K562 (cell line): ENCODE data around the gene CRB2. TPM values are rescaled to one million over a fixed set of nuclear protein-coding genes. Genes with fewer than 3 reads are reported as not detected.

Experiments used
- ATAC-seq: fragments of 200-7000 bp; cut with Tn5 transposase; 3 replicates; pipeline ENCODE4 v1.9.1; 2020; ENCODE audit warnings: moderate library complexity
- BruUV-seq: library from RNA; stranded (reverse); fragments of 400-500 nt; replicated peaks from 2 replicates; lab custom pipeline; 2021; lab: Mats Ljungman, UMichigan
- CTCF ChIA-PET: fragments of 300-600 bp; formaldehyde crosslinking; extraction: SDS; loops from one replicate; lab custom pipeline; 2021; ENCODE audit warnings: low intra/inter-chr PET ratio; lab: Yijun Ruan, JAX
- POLR2A ChIA-PET: fragments of 300-600, 350-650 bp; sonication (Branson Sonifier 250); formaldehyde crosslinking; extraction: SDS; loops from one replicate; lab custom pipeline; 2021; ENCODE audit warnings: antibody characterized with exemption, inconsistent platforms; lab: Yijun Ruan, JAX
- DNase-seq, 4 experiments: peaks; one replicate each; pipeline versions ENCODE4 v3.0.0 to v3.0.0-alpha.2; 2011 to 2018; ENCODE audit warnings: low spot score in 3 of 4, mixed read lengths in 3 of 4; ENCODE audit errors: extremely low read depth in 1 of 4
- FAIRE-seq: peaks from 2 replicates; lab custom pipeline; 2011; peaks lifted over from hg19 to GRCh38; lab: Jason Lieb, UNC
- H2AFZ ChIP-seq: 2 replicates; pipeline ENCODE4 v1.6.0; 2011; ENCODE audit warnings: low read depth, low read length, control low read depth, inconsistent platforms
- H3K27ac ChIP-seq: fragments of 200-600 bp; 3 replicates; pipeline ENCODE4 v1.8.0; 2011; ENCODE audit warnings: low read depth, mild to moderate bottlenecking, control low read depth, inconsistent platforms, low read length, moderate library complexity, mixed read lengths; ENCODE audit errors: extremely low read depth
- H3K27me3 ChIP-seq, 2 experiments: fragments of 300-600 bp in 1 of 2; 2 replicates in 1 of 2; 3 replicates in 1 of 2; pipeline versions ENCODE4 v1.6.0 to v1.8.0; 2011; ENCODE audit warnings: inconsistent platforms in 2 of 2, low read length in 2 of 2, mild to moderate bottlenecking in 1 of 2, mixed read lengths in 1 of 2, moderate library complexity in 1 of 2; ENCODE audit not compliant: control insufficient read depth in 2 of 2, insufficient read depth in 2 of 2
- H3K36me3 ChIP-seq: fragments of 300-600 bp; 3 replicates; pipeline ENCODE4 v1.8.0; 2011; ENCODE audit warnings: mild to moderate bottlenecking, low read length, inconsistent platforms; ENCODE audit not compliant: control insufficient read depth, insufficient read depth
- H3K4me1 ChIP-seq, 2 experiments: fragments of 200-600 bp in 1 of 2; replicated peaks in 1 of 2; 2 replicates in 1 of 2; 3 replicates in 1 of 2; pipeline versions ENCODE4 v1.5.1 to v1.8.0; 2011; ENCODE audit warnings: inconsistent platforms in 2 of 2, low read length in 2 of 2, mild to moderate bottlenecking in 1 of 2, mixed read lengths in 1 of 2, moderate library complexity in 1 of 2; ENCODE audit not compliant: control insufficient read depth in 2 of 2, insufficient read depth in 2 of 2
- H3K4me2 ChIP-seq: 2 replicates; pipeline ENCODE4 v1.6.1; 2011; ENCODE audit warnings: low read length, control low read depth, inconsistent platforms, mixed read lengths; ENCODE audit not compliant: insufficient read depth
- H3K4me3 ChIP-seq: fragments of 200-600 bp; sonication (generic), shearing (Covaris generic); 2 replicates; pipeline ENCODE4 v1.5.1; 2016; ENCODE audit warnings: control low read depth, inconsistent platforms
- H3K79me2 ChIP-seq: fragments of 200-600 bp; 3 replicates; pipeline ENCODE4 v1.8.0; 2011; ENCODE audit warnings: low read length, inconsistent platforms; ENCODE audit not compliant: control insufficient read depth, insufficient read depth
- H3K9ac ChIP-seq, 2 experiments: 2 replicates each; pipeline versions ENCODE4 v1.6.0 to v1.6.1; 2011; ENCODE audit warnings: low read depth in 2 of 2, low read length in 2 of 2, control low read depth in 1 of 2, inconsistent platforms in 1 of 2, mild to moderate bottlenecking in 1 of 2, mixed read lengths in 1 of 2; ENCODE audit not compliant: insufficient read depth in 1 of 2
- H3K9me1 ChIP-seq: one replicate; pipeline ENCODE4 v1.6.0; 2011; ENCODE audit warnings: inconsistent platforms, mild to moderate bottlenecking, low read length, moderate library complexity; ENCODE audit not compliant: control insufficient read depth, insufficient read depth
- H3K9me3 ChIP-seq: replicated peaks from 2 replicates; pipeline ENCODE4 v1.5.1; 2011; ENCODE audit warnings: low read depth, low read length, inconsistent platforms; ENCODE audit not compliant: control insufficient read depth, insufficient read depth
- H4K20me1 ChIP-seq: replicated peaks from 2 replicates; pipeline ENCODE4 v1.6.1; 2011; ENCODE audit warnings: low read length, inconsistent platforms, mixed read lengths; ENCODE audit not compliant: control insufficient read depth, insufficient read depth
- ZNF121 ChIP-seq: sonication (generic); formaldehyde crosslinking; conservative IDR thresholded peaks from 2 replicates; pipeline ENCODE4 v1.8.0; 2022; ENCODE audit warnings: missing genetic modification reagents
- WGBS: fragments of 100-300 bp; shearing (Covaris generic); methylation state at CpG from one replicate; pipeline ENCODE4 v1.1.6; 2016; ENCODE audit warnings: low coverage, mixed read lengths; ENCODE audit not compliant: insufficient coverage; ENCODE audit errors: missing lambda C conversion rate; 5-methylcytosine and 5-hydroxymethylcytosine counted together
- in situ Hi-C: fragments of 300-500 bp; cut with MboI; formaldehyde crosslinking; loops from 4 replicates; pipeline ENCODE4 v1.15.0; 2018; ENCODE audit warnings: inconsistent platforms, mixed read lengths
- intact Hi-C: fragments of 100-400 bp; cut with micrococcal nuclease; formaldehyde crosslinking; loops from 2 replicates; pipeline ENCODE4 v1.14.2; 2022
- polyA plus RNA-seq, 8 experiments: library from polyadenylated mRNA; depleted of rRNA in 4 of 8; stranded (reverse) in 5 of 8; unstranded in 3 of 8; fragments of >200 nt; fragmentation: Nextera tagmentation in 2 of 8; fragmentation: Illumina TruSeq in 1 of 8; extraction: Ambion mirVana in 2 of 8; extraction: Trizol in 1 of 8; gene quantifications; 2 replicates each; pipeline versions ENCODE4 v1.2.1 to v1.2.3, GENCODE V29; 2011 to 2014; ENCODE audit warnings: inconsistent platforms in 1 of 8, missing spikeins in 1 of 8
- total RNA-seq, 7 experiments: library from RNA; depleted of rRNA in 6 of 7; stranded (reverse); fragments of >200 nt in 6 of 7; fragmentation: Illumina TruSeq in 2 of 7; extraction: Trizol in 2 of 7; gene quantifications; 2 replicates each; pipeline versions ENCODE4 v1.2.1 to v1.2.3, GENCODE V29; 2011 to 2021; ENCODE audit warnings: low replicate concordance in 1 of 7
- TF ChIP-seq, protein P1 (sequence below): fragments of 250-450 bp; sonication (Bioruptor Pico); IDR thresholded peaks from 2 replicates; pipeline ENCODE4 v1.5.0; 2022; ENCODE audit warnings: mild to moderate bottlenecking

The CRB2 gene
- total and polyA plus RNA-seq, 9 of the 15 experiments (the other 6 are each of a cell fraction or from before 2014, with no cell fraction given), result 0.13 to 1.2 (median 0.25) TPM; not detected in 2

DNA sequence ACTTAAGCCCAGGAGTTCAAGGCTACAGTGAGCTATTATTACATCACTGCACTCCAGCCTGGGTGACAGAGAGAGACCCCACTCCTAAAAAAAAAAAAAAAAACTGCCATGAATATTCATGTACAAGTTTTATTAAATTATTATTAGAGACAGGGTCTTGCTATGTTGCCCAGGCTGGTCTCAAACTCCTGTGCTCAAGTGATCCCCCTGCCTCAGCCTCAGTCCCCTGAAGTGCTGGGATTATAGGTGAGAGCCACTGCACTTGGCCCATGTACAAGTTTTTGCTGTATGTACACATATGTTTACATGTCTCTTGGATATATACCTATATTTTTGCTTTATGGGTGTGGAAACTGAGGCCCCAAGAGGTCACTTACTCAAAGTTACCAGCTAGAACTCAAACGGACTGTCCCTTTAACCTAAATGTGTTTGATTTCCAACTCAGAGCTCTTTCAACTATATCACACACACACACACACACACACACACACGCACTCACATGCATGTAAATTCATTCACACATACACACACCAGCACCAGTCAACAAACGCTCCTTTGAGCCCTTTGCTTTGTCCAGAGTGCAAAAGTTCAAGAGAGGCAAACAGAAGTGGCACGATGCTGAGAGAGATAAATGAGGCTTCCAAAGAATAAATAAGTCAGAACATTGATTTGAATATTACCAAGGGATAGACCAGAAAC is 45.3 kb upstream of the CRB2 start:
- in situ Hi-C loops (no loop called here), intact Hi-C loops (no loop called here)
- WGBS, result 23% methylated on average over 4 of the region's 4 CpGs
- Histone ChIP-seq H3K4me1 (peaks cover 24 to 39% of the 10 kb centered on the region in 2 experiments), H3K4me3 (no peak overlapping the region), H3K9me1 (no peaks in the 10 kb centered on the region), H2AFZ (peak overlapping the region; percentile 55), H3K27ac (no peak overlapping the region), H3K4me2 (no peak overlapping the region), H3K79me2 (no peaks in the 10 kb centered on the region; the same call in 2 of the 3 replicates), H4K20me1 (no peaks in the 10 kb centered on the region), H3K9ac (no peak overlapping the region), H3K27me3 (no peaks in the 10 kb centered on the region; a peak in 1 of 5 replicates), H3K36me3 (no peaks in the 10 kb centered on the region), H3K9me3 (no peaks in the 10 kb centered on the region)
- ATAC-seq, result no peak
- no TSS peak for BruUV-seq
- POLR2A ChIA-PET, result interaction anchor here (0.8 kb wide), 1 partner anchor 10 kb away, joined by 3 read pairs; no protein-coding TSS in a partner anchor
- DNase-seq, result no peak
- CTCF ChIA-PET, result no interaction called here
- no peak for FAIRE-seq
- peak; percentile 62 for TF ChIP-seq ZNF121 (CRISPR knock-in tag)
- TF ChIP-seq, protein P1, sequence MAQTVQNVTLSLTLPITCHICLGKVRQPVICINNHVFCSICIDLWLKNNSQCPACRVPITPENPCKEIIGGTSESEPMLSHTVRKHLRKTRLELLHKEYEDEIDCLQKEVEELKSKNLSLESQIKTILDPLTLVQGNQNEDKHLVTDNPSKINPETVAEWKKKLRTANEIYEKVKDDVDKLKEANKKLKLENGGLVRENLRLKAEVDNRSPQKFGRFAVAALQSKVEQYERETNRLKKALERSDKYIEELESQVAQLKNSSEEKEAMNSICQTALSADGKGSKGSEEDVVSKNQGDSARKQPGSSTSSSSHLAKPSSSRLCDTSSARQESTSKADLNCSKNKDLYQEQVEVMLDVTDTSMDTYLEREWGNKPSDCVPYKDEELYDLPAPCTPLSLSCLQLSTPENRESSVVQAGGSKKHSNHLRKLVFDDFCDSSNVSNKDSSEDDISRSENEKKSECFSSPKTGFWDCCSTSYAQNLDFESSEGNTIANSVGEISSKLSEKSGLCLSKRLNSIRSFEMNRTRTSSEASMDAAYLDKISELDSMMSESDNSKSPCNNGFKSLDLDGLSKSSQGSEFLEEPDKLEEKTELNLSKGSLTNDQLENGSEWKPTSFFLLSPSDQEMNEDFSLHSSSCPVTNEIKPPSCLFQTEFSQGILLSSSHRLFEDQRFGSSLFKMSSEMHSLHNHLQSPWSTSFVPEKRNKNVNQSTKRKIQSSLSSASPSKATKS (CRISPR knock-in tag), result no peak
- TF ChIP-seq, all 486 proteins: peak for 1
